HL-60 (cell line): ENCODE results near the gene STN1.

Experiments
- DNase-seq, 2 experiments: peaks; one replicate each; pipeline ENCODE4 v3.0.0-alpha.2; 2010 to 2020; ENCODE audit warnings: low read depth in 1 of 2, low spot score in 1 of 2
- H3K27ac ChIP-seq: fragments of 250-450 bp; sonication (Bioruptor Pico); replicated peaks from 2 replicates; pipeline ENCODE4 v1.5.1; 2020; ENCODE audit warnings: mild to moderate bottlenecking, moderate library complexity
- H3K27me3 ChIP-seq: fragments of 250-450 bp; sonication (Bioruptor Pico); 2 replicates; pipeline ENCODE4 v1.5.1; 2021; ENCODE audit warnings: mild to moderate bottlenecking, moderate library complexity; ENCODE audit not compliant: insufficient read depth, poor library complexity, severe bottlenecking
- H3K4me3 ChIP-seq: replicated peaks from 2 replicates; pipeline ENCODE4 v1.5.1; 2011; ENCODE audit warnings: mild to moderate bottlenecking, control low read depth, low read length; ENCODE audit not compliant: insufficient read depth
- GABPA ChIP-seq: IDR thresholded peaks from 2 replicates; pipeline ENCODE4 v1.6.1; 2012; ENCODE audit warnings: low read depth
- POLR2AphosphoS5 ChIP-seq: IDR thresholded peaks from 2 replicates; pipeline ENCODE4 v1.6.1; 2012; ENCODE audit warnings: low read depth
- SPI1 ChIP-seq: IDR thresholded peaks from 2 replicates; pipeline ENCODE4 v1.6.1; 2012; ENCODE audit warnings: low read depth, mild to moderate bottlenecking, borderline replicate concordance
- TF ChIP-seq, protein P1 (sequence below): IDR thresholded peaks from 2 replicates; pipeline ENCODE4 v1.6.1; 2012; ENCODE audit warnings: low read depth; ENCODE audit not compliant: insufficient replicate concordance
- TF ChIP-seq, protein P2 (sequence below): IDR thresholded peaks from one replicate; pipeline ENCODE4 v1.5.1; 2011; ENCODE audit warnings: low read length, control low read depth, inconsistent platforms; ENCODE audit not compliant: insufficient read depth

The STN1 gene

DNA sequence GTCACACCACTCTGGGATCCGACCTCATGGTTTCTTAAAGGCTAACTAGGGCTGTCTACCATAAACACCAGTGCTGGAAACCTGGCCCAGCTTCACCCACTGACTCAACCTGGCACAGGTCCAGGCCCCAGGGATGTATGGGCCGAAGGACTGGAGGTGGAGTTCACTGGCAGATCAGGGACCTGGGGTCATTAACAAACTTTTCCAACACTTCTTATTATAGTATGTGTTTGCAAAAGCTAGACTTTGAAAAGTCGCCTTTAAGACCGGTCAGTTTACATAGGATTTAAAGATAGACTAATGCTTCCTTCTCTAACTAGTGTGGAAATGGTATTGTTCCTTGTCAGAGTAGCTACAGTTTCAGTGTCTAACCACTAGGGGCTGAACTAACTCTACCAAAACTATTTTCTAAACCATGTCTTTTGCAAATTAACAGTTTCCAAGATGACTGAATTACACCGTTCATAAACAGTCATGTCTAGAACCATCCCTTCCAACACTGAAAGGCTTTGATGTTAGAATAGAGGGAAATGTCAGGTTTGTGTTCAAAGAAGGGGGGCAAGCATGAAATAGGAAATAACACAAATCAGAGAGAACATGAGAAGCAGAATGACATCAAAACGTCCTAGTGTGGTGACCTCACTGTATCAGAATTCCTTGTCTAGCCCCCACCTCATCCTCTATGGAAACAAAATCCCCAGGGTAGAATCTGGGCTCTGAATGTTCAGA, 29.7 kb downstream of the STN1 start:
- DNase-seq = peak in 1 of 2 experiments; percentile 35
- no peak overlapping the region for H3K27ac ChIP-seq
- H3K27me3 ChIP-seq = no peaks in the 10 kb centered on the region
- no peak for TF ChIP-seq GABPA
- TF ChIP-seq, protein P1, sequence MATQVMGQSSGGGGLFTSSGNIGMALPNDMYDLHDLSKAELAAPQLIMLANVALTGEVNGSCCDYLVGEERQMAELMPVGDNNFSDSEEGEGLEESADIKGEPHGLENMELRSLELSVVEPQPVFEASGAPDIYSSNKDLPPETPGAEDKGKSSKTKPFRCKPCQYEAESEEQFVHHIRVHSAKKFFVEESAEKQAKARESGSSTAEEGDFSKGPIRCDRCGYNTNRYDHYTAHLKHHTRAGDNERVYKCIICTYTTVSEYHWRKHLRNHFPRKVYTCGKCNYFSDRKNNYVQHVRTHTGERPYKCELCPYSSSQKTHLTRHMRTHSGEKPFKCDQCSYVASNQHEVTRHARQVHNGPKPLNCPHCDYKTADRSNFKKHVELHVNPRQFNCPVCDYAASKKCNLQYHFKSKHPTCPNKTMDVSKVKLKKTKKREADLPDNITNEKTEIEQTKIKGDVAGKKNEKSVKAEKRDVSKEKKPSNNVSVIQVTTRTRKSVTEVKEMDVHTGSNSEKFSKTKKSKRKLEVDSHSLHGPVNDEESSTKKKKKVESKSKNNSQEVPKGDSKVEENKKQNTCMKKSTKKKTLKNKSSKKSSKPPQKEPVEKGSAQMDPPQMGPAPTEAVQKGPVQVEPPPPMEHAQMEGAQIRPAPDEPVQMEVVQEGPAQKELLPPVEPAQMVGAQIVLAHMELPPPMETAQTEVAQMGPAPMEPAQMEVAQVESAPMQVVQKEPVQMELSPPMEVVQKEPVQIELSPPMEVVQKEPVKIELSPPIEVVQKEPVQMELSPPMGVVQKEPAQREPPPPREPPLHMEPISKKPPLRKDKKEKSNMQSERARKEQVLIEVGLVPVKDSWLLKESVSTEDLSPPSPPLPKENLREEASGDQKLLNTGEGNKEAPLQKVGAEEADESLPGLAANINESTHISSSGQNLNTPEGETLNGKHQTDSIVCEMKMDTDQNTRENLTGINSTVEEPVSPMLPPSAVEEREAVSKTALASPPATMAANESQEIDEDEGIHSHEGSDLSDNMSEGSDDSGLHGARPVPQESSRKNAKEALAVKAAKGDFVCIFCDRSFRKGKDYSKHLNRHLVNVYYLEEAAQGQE = no peak
- TF ChIP-seq, protein P2, sequence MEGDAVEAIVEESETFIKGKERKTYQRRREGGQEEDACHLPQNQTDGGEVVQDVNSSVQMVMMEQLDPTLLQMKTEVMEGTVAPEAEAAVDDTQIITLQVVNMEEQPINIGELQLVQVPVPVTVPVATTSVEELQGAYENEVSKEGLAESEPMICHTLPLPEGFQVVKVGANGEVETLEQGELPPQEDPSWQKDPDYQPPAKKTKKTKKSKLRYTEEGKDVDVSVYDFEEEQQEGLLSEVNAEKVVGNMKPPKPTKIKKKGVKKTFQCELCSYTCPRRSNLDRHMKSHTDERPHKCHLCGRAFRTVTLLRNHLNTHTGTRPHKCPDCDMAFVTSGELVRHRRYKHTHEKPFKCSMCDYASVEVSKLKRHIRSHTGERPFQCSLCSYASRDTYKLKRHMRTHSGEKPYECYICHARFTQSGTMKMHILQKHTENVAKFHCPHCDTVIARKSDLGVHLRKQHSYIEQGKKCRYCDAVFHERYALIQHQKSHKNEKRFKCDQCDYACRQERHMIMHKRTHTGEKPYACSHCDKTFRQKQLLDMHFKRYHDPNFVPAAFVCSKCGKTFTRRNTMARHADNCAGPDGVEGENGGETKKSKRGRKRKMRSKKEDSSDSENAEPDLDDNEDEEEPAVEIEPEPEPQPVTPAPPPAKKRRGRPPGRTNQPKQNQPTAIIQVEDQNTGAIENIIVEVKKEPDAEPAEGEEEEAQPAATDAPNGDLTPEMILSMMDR = peak; percentile 79
- H3K4me3 ChIP-seq = no peak overlapping the region

DNA sequence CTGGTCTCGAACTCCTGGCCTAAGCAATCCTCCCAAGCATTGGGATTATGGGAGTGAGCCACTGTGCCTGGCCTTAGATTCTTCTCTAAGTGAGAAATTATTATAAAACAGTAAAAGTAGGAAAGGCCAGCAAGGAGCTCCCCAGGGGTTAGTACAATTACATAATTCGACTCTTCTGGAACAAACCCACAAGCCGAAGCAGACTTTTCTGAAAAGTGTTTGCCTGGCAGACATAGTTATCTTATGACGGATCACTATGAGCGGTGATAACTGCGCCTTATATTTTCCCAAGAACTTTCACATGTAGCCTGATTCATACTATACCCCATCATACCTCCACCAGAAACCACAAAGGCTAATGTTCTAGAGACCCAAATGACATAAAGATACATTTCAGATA, 32.4 kb downstream of the STN1 start:
- no peak for DNase-seq
- no peak overlapping the region for H3K27ac ChIP-seq
- no peak overlapping the region for H3K4me3 ChIP-seq
- TF ChIP-seq SPI1 = no peak
- TF ChIP-seq, protein P1 = no peak
- TF ChIP-seq, protein P2 = no peak
- no peak for TF ChIP-seq POLR2AphosphoS5
- no peak for TF ChIP-seq GABPA
- H3K27me3 ChIP-seq = no peaks in the 10 kb centered on the region

DNA sequence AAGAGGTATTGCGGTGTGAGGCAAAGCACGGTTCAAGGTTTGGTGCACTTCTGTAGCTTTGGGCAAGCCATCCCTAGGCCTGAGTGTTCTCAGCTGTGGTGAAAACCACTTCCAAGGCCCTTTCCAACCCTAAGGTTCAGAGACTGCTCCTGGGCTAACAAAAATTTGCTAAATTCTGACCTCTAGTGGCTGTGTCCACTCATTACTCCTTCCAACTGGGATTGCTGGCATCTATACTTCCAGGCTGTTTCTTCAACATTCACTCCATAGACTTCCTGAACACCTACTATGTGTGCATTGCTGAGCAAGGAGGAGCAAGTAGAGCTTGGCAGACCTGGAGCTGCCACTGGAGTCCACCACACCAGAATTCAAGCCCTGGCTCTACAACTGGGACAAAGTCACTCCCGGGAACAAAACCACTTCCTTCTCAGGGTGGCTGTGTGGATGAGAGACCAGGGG, 33.3 kb downstream of the STN1 start:
- peak in 1 of 2 experiments; percentile 56 for DNase-seq
- no peak for TF ChIP-seq SPI1
- TF ChIP-seq, protein P2 = peak; percentile 60
- TF ChIP-seq GABPA = no peak
- TF ChIP-seq, protein P1 = no peak
- Histone ChIP-seq H3K27me3 (no peaks in the 10 kb centered on the region), H3K4me3 (no peak overlapping the region), H3K27ac (no peak overlapping the region)
